Tibial nerve (tissue), 4 donors: ENCODE measurements around the gene PADI1. TPM values are rescaled to one million over a fixed set of nuclear protein-coding genes. Genes with fewer than 3 reads are reported as not detected.

Experiments used
- DNase-seq, 2 donors: peaks; one replicate each; pipeline ENCODE4 v3.0.0-alpha.2; 2019; ENCODE audit warnings: low spot score in 2 of 2
- H3K27ac ChIP-seq, 4 donors: fragments of 200-600 bp; sonication (generic) in 3 of 4; one replicate each; pipeline ENCODE4 v1.5.1; 2017 to 2019; ENCODE audit warnings: mild to moderate bottlenecking in 1 of 4
- H3K27me3 ChIP-seq, 2 donors: fragments of 200-600 bp; sonication (generic) in 1 of 2; one replicate each; pipeline versions ENCODE4 v1.5.1 to v1.6.0; 2017 to 2019
- H3K36me3 ChIP-seq, 3 donors: fragments of 200-600 bp; sonication (generic); one replicate each; pipeline ENCODE4 v1.5.1; 2018 to 2019
- H3K4me1 ChIP-seq, 4 donors: fragments of 200-600 bp; sonication (generic) in 3 of 4; one replicate each; pipeline ENCODE4 v1.5.1; 2017 to 2019
- H3K4me3 ChIP-seq, 4 donors: fragments of 200-600 bp; sonication (generic) in 3 of 4; one replicate each; pipeline ENCODE4 v1.5.1; 2017 to 2019; ENCODE audit warnings: mild to moderate bottlenecking in 1 of 4, moderate library complexity in 1 of 4
- H3K9me3 ChIP-seq, 4 donors: fragments of 200-600 bp; sonication (generic) in 3 of 4; one replicate each; pipeline ENCODE4 v1.5.1; 2017 to 2019
- EP300 ChIP-seq, 2 donors: sonication (generic); formaldehyde crosslinking; IDR thresholded peaks; one replicate each; pipeline ENCODE4 v1.6.1; 2017; ENCODE audit warnings: antibody characterized with exemption in 2 of 2, mild to moderate bottlenecking in 1 of 2
- POLR2A ChIP-seq, 2 donors: fragments of 450-650 bp; IDR thresholded peaks; one replicate each; pipeline ENCODE4 v1.6.1; 2017; ENCODE audit warnings: antibody characterized with exemption in 2 of 2, mild to moderate bottlenecking in 2 of 2, moderate library complexity in 2 of 2
- WGBS, 2 donors: methylation state at CpG; one replicate each; pipeline ENCODE4 v1.1.5; 2018; 5-methylcytosine and 5-hydroxymethylcytosine counted together
- total RNA-seq, 4 donors: library from RNA; depleted of rRNA; stranded (reverse); fragments of >200 nt; gene quantifications; one replicate each; pipeline ENCODE4 v1.1.0, GENCODE V29; 2016
- TF ChIP-seq, protein P1 (sequence below), 5 experiments: fragments of 200-600 bp in 3 of 5; fragments of 450-650 bp in 2 of 5; sonication (generic) in 3 of 5; IDR thresholded peaks; one replicate each; pipeline ENCODE4 v1.5.1; 2016 to 2019; ENCODE audit warnings: antibody characterized with exemption in 5 of 5, mild to moderate bottlenecking in 3 of 5, moderate library complexity in 2 of 5

The PADI1 gene
- total RNA-seq, 4 donors from 2014 or later, result not detected

DNA sequence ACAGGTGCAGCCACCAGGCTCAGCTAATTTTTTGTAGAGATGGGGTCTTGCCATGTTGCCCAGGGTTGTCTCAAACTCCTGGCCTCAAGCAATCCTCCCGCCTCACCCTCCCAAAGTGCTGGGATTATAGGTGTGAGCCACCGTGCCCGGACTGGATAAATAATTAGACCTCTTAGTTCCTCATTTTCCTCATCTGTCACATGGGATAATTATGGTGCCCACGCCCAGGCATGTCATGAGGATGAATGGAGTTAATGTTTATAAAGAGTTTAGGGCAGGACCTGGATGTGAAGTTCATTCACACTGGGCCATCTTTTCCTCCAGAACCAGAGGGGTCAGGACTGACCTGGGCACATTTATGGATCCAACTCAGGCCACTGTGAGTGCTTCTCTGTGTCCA is 67.7 kb downstream of the PADI1 start:
- no peak for DNase-seq

DNA sequence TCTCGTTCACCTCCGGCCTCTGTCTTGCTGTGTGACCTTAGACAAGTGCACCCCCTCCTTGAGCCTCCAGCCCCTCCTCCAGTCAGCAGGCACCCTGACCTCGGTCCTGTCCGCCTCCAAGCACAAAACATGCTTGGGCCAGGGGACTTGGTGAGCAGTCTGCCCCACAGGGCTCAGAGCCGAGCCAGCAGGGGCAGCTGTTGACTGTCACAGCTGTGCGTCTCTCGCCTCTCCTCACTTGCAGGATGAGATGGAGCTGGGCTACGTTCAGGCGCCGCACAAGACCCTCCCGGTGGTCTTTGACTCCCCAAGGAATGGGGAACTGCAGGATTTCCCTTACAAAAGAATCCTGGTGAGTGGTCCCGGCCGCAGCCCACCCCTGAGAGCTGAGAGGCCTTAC is 68.2 kb downstream of the PADI1 start:
- no peaks in the 10 kb centered on the region for H3K9me3 ChIP-seq
- no peak overlapping the region for H3K27ac ChIP-seq
- no peak overlapping the region for H3K4me3 ChIP-seq
- no peaks in the 10 kb centered on the region for H3K27me3 ChIP-seq
- 63 to 67% methylated on average over 13 of the region's 13 CpGs for WGBS, 2 donors
- no peak for TF ChIP-seq EP300 (IDR thresholded peaks at IDR 0.05)
- TF ChIP-seq, protein P1, sequence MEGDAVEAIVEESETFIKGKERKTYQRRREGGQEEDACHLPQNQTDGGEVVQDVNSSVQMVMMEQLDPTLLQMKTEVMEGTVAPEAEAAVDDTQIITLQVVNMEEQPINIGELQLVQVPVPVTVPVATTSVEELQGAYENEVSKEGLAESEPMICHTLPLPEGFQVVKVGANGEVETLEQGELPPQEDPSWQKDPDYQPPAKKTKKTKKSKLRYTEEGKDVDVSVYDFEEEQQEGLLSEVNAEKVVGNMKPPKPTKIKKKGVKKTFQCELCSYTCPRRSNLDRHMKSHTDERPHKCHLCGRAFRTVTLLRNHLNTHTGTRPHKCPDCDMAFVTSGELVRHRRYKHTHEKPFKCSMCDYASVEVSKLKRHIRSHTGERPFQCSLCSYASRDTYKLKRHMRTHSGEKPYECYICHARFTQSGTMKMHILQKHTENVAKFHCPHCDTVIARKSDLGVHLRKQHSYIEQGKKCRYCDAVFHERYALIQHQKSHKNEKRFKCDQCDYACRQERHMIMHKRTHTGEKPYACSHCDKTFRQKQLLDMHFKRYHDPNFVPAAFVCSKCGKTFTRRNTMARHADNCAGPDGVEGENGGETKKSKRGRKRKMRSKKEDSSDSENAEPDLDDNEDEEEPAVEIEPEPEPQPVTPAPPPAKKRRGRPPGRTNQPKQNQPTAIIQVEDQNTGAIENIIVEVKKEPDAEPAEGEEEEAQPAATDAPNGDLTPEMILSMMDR (IDR thresholded peaks at IDR 0.05), result no peak
- no peaks in the 10 kb centered on the region for H3K36me3 ChIP-seq
- DNase-seq, result no peak
- no peaks in the 10 kb centered on the region for H3K4me1 ChIP-seq

More for the DNA sequence above, 67.7 kb downstream of the PADI1 start:
- Histone ChIP-seq H3K36me3 (no peaks in the 10 kb centered on the region), H3K4me3 (no peak overlapping the region), H3K9me3 (no peaks in the 10 kb centered on the region), H3K27me3 (no peaks in the 10 kb centered on the region), H3K27ac (no peak overlapping the region), H3K4me1 (no peaks in the 10 kb centered on the region)
- no peak for TF ChIP-seq POLR2A (IDR thresholded peaks at IDR 0.05)
- TF ChIP-seq EP300 (IDR thresholded peaks at IDR 0.05), result no peak
- TF ChIP-seq, protein P1 (IDR thresholded peaks at IDR 0.05), result no peak
- WGBS, 2 donors, result 49 to 59% methylated on average over 4 of the region's 4 CpGs

DNA sequence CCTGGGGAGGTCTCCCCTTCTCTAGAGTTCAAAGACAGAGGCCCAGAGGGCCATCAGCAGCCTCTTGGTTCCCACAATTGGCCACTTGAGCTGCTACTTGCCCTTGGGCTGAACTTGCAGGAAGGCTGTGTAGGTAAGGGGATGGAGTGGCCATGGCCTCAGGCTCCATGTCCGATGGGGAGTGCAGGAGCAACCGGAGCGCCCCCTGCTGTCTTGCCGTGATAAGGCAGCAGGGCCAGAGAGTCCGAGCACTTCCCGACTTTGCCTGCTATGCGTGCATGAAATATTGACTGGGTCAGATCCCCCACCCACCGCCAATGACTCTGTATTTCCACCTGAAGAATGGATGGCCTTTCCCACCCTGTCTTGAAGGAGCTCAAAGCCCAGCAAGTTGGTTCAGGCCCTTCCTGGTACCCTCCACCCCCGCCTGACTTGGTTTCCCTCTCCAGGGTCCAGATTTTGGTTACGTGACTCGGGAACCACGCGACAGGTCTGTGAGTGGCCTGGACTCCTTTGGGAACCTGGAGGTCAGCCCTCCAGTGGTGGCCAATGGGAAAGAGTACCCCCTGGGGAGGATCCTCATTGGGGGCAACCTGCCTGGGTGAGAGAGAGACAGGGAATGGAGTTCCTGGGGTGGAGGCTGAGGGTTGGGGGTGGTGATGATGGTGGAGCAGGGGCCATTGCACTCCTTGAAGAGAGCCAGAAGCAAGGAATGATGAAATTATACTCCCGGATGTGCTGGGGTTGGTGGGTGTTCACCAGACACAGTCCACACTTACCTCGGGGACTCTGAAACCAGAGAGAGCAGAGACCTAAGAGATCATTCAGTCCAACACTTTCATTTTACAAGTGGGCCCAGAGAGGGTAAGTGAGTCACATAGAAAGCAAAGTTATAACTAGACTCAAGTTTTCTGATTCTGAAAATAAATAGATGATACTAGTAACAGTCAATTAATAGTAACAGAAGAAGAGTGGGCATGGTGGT is 69.5 kb downstream of the PADI1 start:
- DNase-seq, result no peak
- no peaks in the 10 kb centered on the region for H3K36me3 ChIP-seq
- no peaks in the 10 kb centered on the region for H3K9me3 ChIP-seq
- no peak overlapping the region for H3K27ac ChIP-seq
- H3K4me3 ChIP-seq, result no peak overlapping the region
- TF ChIP-seq EP300 (IDR thresholded peaks at IDR 0.05) (no peak), POLR2A (IDR thresholded peaks at IDR 0.05) (no peak)
- TF ChIP-seq, protein P1 (IDR thresholded peaks at IDR 0.05), result peak in 1 of 5 experiments; percentile 16
- WGBS, 2 donors, result 64 to 66% methylated on average over 15 of the region's 15 CpGs
- no peaks in the 10 kb centered on the region for H3K4me1 ChIP-seq
- H3K27me3 ChIP-seq, result no peaks in the 10 kb centered on the region

DNA sequence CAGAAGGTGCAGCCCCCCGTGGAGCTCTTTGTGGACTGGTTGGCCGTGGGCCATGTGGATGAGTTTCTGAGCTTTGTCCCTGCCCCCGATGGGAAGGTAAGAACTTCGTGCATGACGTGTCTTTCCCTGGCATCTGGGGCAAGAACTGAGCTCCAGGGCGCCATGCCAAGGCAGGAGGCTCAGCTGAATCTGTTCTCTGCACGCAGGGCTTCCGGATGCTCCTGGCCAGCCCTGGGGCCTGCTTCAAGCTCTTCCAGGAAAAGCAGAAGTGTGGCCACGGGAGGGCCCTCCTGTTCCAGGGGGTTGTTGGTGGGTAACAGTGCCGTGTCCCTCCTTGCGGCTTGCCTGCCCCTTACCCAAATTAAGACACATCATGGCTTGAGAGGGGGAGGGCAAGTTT is 71.6 kb downstream of the PADI1 start:
- no peaks in the 10 kb centered on the region for H3K9me3 ChIP-seq
- H3K36me3 ChIP-seq, result no peaks in the 10 kb centered on the region
- no peak overlapping the region for H3K27ac ChIP-seq
- 42 to 76% methylated on average over 7 to 8 of the region's 11 CpGs for WGBS, 2 donors
- no peaks in the 10 kb centered on the region for H3K4me1 ChIP-seq
- TF ChIP-seq POLR2A (IDR thresholded peaks at IDR 0.05) (no peak), EP300 (IDR thresholded peaks at IDR 0.05) (no peak)
- TF ChIP-seq, protein P1 (IDR thresholded peaks at IDR 0.05), result no peak
- peaks cover 0 to 5% of the 10 kb centered on the region in 2 donors for H3K27me3 ChIP-seq
- H3K4me3 ChIP-seq, result no peak overlapping the region
- DNase-seq, result no peak

DNA sequence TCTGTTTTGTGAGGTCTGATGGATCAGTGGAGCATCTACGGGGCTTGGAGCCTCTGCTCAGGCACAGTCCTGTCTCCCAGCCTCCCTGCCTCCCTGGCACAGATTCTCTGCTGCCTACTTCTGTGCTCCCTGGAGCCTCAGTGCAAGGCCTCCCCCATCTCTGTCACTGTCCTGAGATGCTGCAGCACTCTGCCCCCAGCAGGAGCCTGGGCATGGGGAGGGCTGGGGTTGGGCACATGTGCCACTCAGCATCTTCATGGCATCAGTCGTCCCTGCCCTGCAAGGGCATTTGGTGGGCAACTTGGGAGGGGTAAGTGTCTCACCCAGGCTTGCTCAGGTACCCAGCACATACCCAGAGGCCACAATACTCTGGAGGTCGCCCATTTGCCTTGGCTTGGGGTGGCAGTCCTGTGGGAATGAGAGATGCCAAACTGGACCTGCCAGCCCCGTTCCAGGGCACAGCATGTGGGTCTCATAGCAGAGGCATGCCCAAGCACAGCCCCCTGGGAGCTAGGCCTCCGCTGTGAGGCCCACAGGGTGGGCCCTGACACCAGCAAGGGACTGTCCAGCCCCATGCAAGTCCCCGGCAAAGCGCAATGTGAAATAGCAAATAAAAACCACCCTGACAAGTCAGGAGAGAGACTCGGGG is 72.7 kb downstream of the PADI1 start:
- H3K9me3 ChIP-seq, result no peaks in the 10 kb centered on the region
- H3K36me3 ChIP-seq, result no peaks in the 10 kb centered on the region
- no peaks in the 10 kb centered on the region for H3K4me1 ChIP-seq
- H3K4me3 ChIP-seq, result no peak overlapping the region
- H3K27ac ChIP-seq, result no peak overlapping the region
- DNase-seq, result no peak
- H3K27me3 ChIP-seq, result peaks cover 0 to 5% of the 10 kb centered on the region in 2 donors
- TF ChIP-seq POLR2A (IDR thresholded peaks at IDR 0.05), result no peak
- TF ChIP-seq, protein P1 (IDR thresholded peaks at IDR 0.05), result no peak
- TF ChIP-seq EP300 (IDR thresholded peaks at IDR 0.05), result no peak
- WGBS, 2 donors, result 68 to 69% methylated on average over 8 of the region's 8 CpGs
